ENCODE results near the gene LYSMD4. TPM values are rescaled to one million over a fixed set of nuclear protein-coding genes. Genes with fewer than 3 reads are reported as not detected.

The LYSMD4 gene
- total and polyA plus RNA-seq, 2 of the 8 experiments (the other 6 are each of a cell fraction or from before 2014, with no cell fraction given), result 7.5 to 17.5 TPM

GRCh38 chr15:99762288-99762687, 29.1 kb upstream of the LYSMD4 start:
- Histone ChIP-seq H3K27ac (ENCODE audit: low read depth, low read length) (no peak overlapping the region), H3K9me3 (ENCODE audit: insufficient read depth in 2 of 2, low read depth in 1 of 2, low read length in 1 of 2) (no peaks in the 10 kb centered on the region), H2BK5ac (ENCODE audit: low read depth, low read length) (no peak overlapping the region), H3K14ac (ENCODE audit: insufficient read length) (no peak overlapping the region), H4K20me1 (replicated peaks in 1 of 2; ENCODE audit: control insufficient read depth in 1 of 2, insufficient read depth in 2 of 2, low read length in 2 of 2) (no peaks in the 10 kb centered on the region), H3K27me3 (replicated peaks in 1 of 4; ENCODE audit: control insufficient read depth in 3 of 4, extremely low read depth in 1 of 4, insufficient read depth in 3 of 4, low read length in 3 of 4) (no peaks in the 10 kb centered on the region), H2AFZ (ENCODE audit: low read length) (no peak overlapping the region), H4K8ac (ENCODE audit: extremely low read depth, insufficient read depth, low read length) (no peak overlapping the region), H3K4me2 (ENCODE audit: insufficient read depth in 1 of 2, low read depth in 2 of 2, low read length in 2 of 2) (no peak overlapping the region), H3K79me2 (ENCODE audit: control insufficient read depth in 1 of 2, insufficient read depth in 2 of 2, low read length in 2 of 2) (no peaks in the 10 kb centered on the region), H3K79me1 (ENCODE audit: low read depth, low read length) (no peaks in the 10 kb centered on the region), H3K23ac (ENCODE audit: insufficient read length) (no peak overlapping the region), H2BK20ac (ENCODE audit: low read length) (no peak overlapping the region), H3K18ac (ENCODE audit: extremely low read depth, low read length) (no peak overlapping the region), H2BK12ac (ENCODE audit: low read depth, low read length) (no peak overlapping the region), H2BK120ac (replicated peaks; ENCODE audit: low read depth, low read length) (no peak overlapping the region), H3K23me2 (ENCODE audit: low read depth, low read length) (no peaks in the 10 kb centered on the region), H3K4me3 (ENCODE audit: extremely low read depth in 1 of 4, insufficient read depth in 2 of 4, low read depth in 3 of 4, low read length in 4 of 4) (no peak overlapping the region), H3K56ac (replicated peaks; ENCODE audit: insufficient read length, low read depth, low read length) (no peak overlapping the region), H4K91ac (replicated peaks; ENCODE audit: insufficient read length, low read length) (no peak overlapping the region), H3K9ac (replicated peaks in 1 of 4; ENCODE audit: extremely low read depth in 1 of 4, low read depth in 3 of 4, low read length in 3 of 4) (no peak overlapping the region), H2BK15ac (ENCODE audit: low read length) (no peak overlapping the region), H2AK5ac (ENCODE audit: low read depth, low read length) (no peak overlapping the region), H3K4ac (replicated peaks; ENCODE audit: insufficient read length, low read depth, low read length) (no peak overlapping the region), H3K4me1 (replicated peaks in 1 of 4; ENCODE audit: control insufficient read depth in 3 of 4, insufficient read depth in 4 of 4, low read length in 3 of 4) (no peaks in the 10 kb centered on the region), H3K36me3 (ENCODE audit: control insufficient read depth in 2 of 4, insufficient read depth in 4 of 4, low read length in 3 of 4) (no peaks in the 10 kb centered on the region), H4K5ac (ENCODE audit: insufficient read length, low read depth, low read length) (no peak overlapping the region)
- 93% methylated on average over 1 of the region's 1 CpG; no CpG with 5 or more reads in 1 of the 2 experiments for WGBS, 2 experiments (ENCODE audit: extremely low coverage in 1 of 2, insufficient coverage in 1 of 2, insufficient read length in 1 of 2, insufficient replicate concordance in 2 of 2, low coverage in 1 of 2, low lambda C conversion rate in 2 of 2, missing lambda C conversion rate in 1 of 2)
- CTCF ChIA-PET (ENCODE audit: partially characterized antibody), result interaction anchor here (0.6 to 1.2 kb wide), 5 partner anchors 197 to 964 kb away, joined by 3 to 4 read pairs (median 3); no protein-coding TSS in a partner anchor
- TF ChIP-seq GTF2F1 (IDR thresholded peaks at IDR 0.05; ENCODE audit: borderline replicate concordance, low read depth, low read length) (no peak), BRCA1 (IDR thresholded peaks at IDR 0.05; ENCODE audit: low read depth, low read length) (no peak), HDAC6 (IDR thresholded peaks at IDR 0.05; ENCODE audit: low read depth, low read length) (no peak), SRF (IDR thresholded peaks at IDR 0.05; ENCODE audit: low read depth, low read length) (no peak), BCL11A (IDR thresholded peaks at IDR 0.05; ENCODE audit: low read depth in 2 of 2, low read length in 2 of 2) (no peak), CREB1 (IDR thresholded peaks at IDR 0.05) (no peak)
- DNase-seq (ENCODE audit: low read depth in 1 of 2, low spot score in 2 of 2) (no peak), FAIRE-seq (no peak)
- POLR2A ChIA-PET (ENCODE audit: partially characterized antibody), result no interaction called here

All from H1 (cell line).